ENCODE results near the gene CIPC. TPM values are rescaled to one million over a fixed set of nuclear protein-coding genes. Genes with fewer than 3 reads are reported as not detected.

Gene CIPC
- polyA plus RNA-seq, 1 experiment: 15.5 TPM

DNA sequence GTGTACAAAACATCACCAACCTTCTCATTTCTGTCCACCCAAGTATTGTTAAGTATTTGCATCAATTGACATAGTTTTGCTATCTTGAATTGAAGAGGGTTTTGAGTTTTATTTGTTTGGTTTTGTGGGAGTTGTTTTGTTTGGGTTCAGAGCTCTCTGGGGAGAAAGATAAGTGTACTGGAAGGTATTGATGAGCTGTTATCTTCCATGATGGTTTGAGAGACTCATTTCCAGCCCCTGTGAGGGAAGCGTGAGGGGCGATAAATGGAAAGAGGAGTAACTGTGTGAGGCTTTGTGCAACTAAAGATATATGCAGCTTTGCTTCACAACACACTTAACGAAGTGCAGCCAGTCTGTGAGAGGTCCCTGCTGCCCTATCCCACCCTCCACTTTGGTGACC is 15.7 kb upstream of the CIPC start:
- Histone ChIP-seq H3K36me3 (ENCODE audit: control insufficient read depth, insufficient read depth, low read length) (no peaks in the 10 kb centered on the region), H3K4me3 (ENCODE audit: low read depth, low read length) (no peak overlapping the region), H3K27me3 (ENCODE audit: control insufficient read depth, insufficient read depth, low read length) (peaks cover 5% of the 10 kb centered on the region)
- POLR2A ChIA-PET: no interaction called here
- TF ChIP-seq, protein P1, sequence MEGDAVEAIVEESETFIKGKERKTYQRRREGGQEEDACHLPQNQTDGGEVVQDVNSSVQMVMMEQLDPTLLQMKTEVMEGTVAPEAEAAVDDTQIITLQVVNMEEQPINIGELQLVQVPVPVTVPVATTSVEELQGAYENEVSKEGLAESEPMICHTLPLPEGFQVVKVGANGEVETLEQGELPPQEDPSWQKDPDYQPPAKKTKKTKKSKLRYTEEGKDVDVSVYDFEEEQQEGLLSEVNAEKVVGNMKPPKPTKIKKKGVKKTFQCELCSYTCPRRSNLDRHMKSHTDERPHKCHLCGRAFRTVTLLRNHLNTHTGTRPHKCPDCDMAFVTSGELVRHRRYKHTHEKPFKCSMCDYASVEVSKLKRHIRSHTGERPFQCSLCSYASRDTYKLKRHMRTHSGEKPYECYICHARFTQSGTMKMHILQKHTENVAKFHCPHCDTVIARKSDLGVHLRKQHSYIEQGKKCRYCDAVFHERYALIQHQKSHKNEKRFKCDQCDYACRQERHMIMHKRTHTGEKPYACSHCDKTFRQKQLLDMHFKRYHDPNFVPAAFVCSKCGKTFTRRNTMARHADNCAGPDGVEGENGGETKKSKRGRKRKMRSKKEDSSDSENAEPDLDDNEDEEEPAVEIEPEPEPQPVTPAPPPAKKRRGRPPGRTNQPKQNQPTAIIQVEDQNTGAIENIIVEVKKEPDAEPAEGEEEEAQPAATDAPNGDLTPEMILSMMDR (IDR thresholded peaks at IDR 0.05; ENCODE audit: insufficient read depth, low read depth, low read length): no peak
- CTCF ChIA-PET: interaction anchor here (0.7 to 23.1 kb wide), 7 partner anchors 9 to 206 kb away, joined by 3 to 333 read pairs (median 5); no protein-coding TSS in a partner anchor
- no peak for DNase-seq (ENCODE audit: low read depth)

DNA sequence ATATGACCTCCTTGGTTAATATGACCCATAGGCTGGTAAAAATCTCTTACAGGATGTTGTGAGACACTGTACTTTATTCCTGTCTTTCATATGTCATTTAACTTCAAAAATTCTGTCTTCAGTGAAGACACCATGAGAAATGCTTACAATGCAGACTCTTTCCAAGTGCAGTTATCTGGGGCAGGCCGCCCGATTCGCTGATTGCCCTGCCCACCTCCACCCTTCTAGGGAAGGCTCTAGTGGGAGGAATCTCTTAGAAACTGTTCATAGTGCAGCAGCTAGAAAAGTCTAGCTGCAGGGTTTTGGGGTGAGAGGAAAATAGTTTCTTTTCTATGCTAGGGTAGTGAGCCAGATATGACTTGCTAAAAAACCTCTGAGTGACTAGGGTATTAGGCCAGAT is 15.0 kb upstream of the CIPC start:
- DNase-seq (ENCODE audit: low read depth): no peak
- Histone ChIP-seq H3K4me3 (ENCODE audit: low read depth, low read length) (no peak overlapping the region), H3K36me3 (ENCODE audit: control insufficient read depth, insufficient read depth, low read length) (no peaks in the 10 kb centered on the region), H3K27me3 (ENCODE audit: control insufficient read depth, insufficient read depth, low read length) (peaks cover 5% of the 10 kb centered on the region)
- POLR2A ChIA-PET: no interaction called here
- CTCF ChIA-PET: interaction anchor here (0.7 to 23.1 kb wide), 7 partner anchors 8 to 207 kb away, joined by 3 to 333 read pairs (median 5); no protein-coding TSS in a partner anchor
- TF ChIP-seq, protein P1 (IDR thresholded peaks at IDR 0.05; ENCODE audit: insufficient read depth, low read depth, low read length): no peak

DNA sequence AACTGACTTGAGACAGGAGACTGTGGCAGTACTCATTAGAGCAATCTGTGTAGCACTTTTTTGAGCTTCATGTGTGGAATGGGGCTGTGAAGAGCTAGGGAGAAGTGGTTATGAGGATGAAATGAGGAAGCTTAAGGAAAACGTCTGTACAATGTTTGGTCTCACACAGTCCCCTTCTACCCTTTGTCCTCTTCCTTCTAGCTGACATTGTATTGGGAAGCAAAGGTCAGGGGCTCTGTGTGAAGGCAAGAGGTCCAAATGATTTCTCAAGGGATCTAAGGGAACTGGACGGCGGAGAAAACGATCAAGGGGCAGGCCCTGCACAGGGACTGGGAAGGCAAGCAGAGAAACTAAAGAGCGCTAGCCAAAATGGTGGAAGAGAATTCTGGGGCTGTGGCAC is 13.1 kb upstream of the CIPC start:
- CTCF ChIA-PET: interaction anchor here (0.6 to 23.1 kb wide), 6 partner anchors 9 to 209 kb away, joined by 3 to 333 read pairs (median 20); partner anchors contain the start of gene CIPC
- Histone ChIP-seq H3K36me3 (ENCODE audit: control insufficient read depth, insufficient read depth, low read length) (no peaks in the 10 kb centered on the region), H3K27me3 (ENCODE audit: control insufficient read depth, insufficient read depth, low read length) (peaks cover 7% of the 10 kb centered on the region), H3K4me3 (ENCODE audit: low read depth, low read length) (no peak overlapping the region)
- POLR2A ChIA-PET: no interaction called here
- TF ChIP-seq, protein P1 (IDR thresholded peaks at IDR 0.05; ENCODE audit: insufficient read depth, low read depth, low read length): no peak
- DNase-seq (ENCODE audit: low read depth): no peak

DNA sequence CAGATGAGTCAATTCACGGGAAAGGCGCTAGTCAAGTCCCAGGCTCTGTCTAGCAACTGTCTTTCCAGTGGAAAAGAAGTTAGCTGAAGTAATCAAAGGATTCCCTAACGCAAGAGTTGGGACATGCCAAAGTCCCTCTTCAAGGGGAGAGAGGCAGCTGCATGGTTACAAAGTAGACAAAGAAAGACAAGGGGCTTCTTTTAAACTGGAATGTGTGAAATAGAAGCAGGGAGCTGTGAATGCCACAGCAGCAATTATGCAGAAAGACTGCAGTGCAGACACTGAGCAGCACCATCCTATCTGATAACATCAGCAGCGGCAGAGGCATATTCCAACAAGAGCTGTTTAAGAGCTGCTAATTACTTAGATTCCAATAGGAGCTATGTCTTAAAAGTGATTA is 12.5 kb upstream of the CIPC start:
- TF ChIP-seq, protein P1 (IDR thresholded peaks at IDR 0.05; ENCODE audit: insufficient read depth, low read depth, low read length): no peak
- Histone ChIP-seq H3K27me3 (ENCODE audit: control insufficient read depth, insufficient read depth, low read length) (peaks cover 7% of the 10 kb centered on the region), H3K36me3 (ENCODE audit: control insufficient read depth, insufficient read depth, low read length) (no peaks in the 10 kb centered on the region), H3K4me3 (ENCODE audit: low read depth, low read length) (no peak overlapping the region)
- ChIA-PET POLR2A (no interaction called here), CTCF (interaction anchor here (0.9 to 23.1 kb wide), 7 partner anchors 10 to 210 kb away, joined by 3 to 333 read pairs (median 20); partner anchors contain the start of gene CIPC)
- no peak for DNase-seq (ENCODE audit: low read depth)

DNA sequence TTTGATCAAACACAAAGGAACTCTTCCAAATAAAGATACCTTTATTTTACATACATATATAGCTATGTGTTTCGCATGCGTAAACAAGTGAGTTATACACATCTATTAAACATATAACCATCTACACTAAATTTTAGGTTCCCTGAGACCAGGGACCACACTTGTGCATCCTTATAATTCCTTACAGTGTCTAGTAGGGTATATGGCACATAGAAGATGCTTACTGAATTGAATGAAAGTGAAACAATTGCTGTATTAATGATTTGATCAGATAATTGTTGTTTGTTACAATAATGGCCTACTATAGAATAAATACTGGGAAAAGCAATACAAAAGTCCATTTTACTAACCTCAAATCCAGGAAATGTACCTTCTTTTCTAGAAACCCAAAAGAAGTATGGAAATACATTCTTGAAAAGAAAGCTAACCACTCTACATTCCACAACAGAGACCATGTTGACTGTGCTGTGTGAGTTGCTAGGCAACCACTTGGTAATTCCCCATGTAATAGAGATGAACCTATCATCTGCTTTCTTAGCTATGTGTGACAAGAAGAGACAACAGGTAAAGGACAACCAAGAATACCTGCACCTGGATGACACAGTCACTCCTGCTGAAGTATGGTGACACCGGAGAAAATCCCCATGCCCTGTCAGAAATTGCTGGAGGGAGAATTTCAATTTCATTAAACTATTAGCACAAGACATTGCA is 11.9 kb upstream of the CIPC start:
- Histone ChIP-seq H3K27me3 (ENCODE audit: control insufficient read depth, insufficient read depth, low read length) (peaks cover 7% of the 10 kb centered on the region), H3K4me3 (ENCODE audit: low read depth, low read length) (no peak overlapping the region), H3K36me3 (ENCODE audit: control insufficient read depth, insufficient read depth, low read length) (no peaks in the 10 kb centered on the region)
- TF ChIP-seq, protein P1 (IDR thresholded peaks at IDR 0.05; ENCODE audit: insufficient read depth, low read depth, low read length): no peak
- CTCF ChIA-PET: interaction anchor here (0.6 to 23.1 kb wide), 10 partner anchors 9 to 210 kb away, joined by 3 to 333 read pairs (median 5); partner anchors contain the start of gene CIPC
- POLR2A ChIA-PET: interaction anchor here (0.5 kb wide), 1 partner anchor 11 kb away, joined by 3 read pairs; no protein-coding TSS in a partner anchor
- DNase-seq (ENCODE audit: low read depth): no peak

Data from BJ (cell line).